ENCODE measurements around the gene DSCAM.

The DSCAM gene

GRCh38 chr21:40678681-40679284 is 168.2 kb downstream of the DSCAM start:
- in situ Hi-C loops (cut with MboI; ENCODE audit: low pct_unique_long_range_greater_than_20kb, low sequenced_read_pairs, unreplicated experiment), result no loop called here
- TF ChIP-seq CTCF (IDR thresholded peaks at IDR 0.05; ENCODE audit: extremely low read depth, insufficient read depth, missing control alignments), result no peak
- DNase-seq (ENCODE audit: low spot score), result no peak

GRCh38 chr21:40675017-40675416 is 171.9 kb downstream of the DSCAM start:
- no peak for DNase-seq (ENCODE audit: low spot score)
- in situ Hi-C loops (cut with MboI; ENCODE audit: low pct_unique_long_range_greater_than_20kb, low sequenced_read_pairs, unreplicated experiment), result no loop called here
- no peak for TF ChIP-seq CTCF (IDR thresholded peaks at IDR 0.05; ENCODE audit: extremely low read depth, insufficient read depth, missing control alignments)

GRCh38 chr21:40672602-40673001 is 174.4 kb downstream of the DSCAM start:
- TF ChIP-seq CTCF (IDR thresholded peaks at IDR 0.05; ENCODE audit: extremely low read depth, insufficient read depth, missing control alignments), result no peak
- in situ Hi-C loops (cut with MboI; ENCODE audit: low pct_unique_long_range_greater_than_20kb, low sequenced_read_pairs, unreplicated experiment), result no loop called here
- no peak for DNase-seq (ENCODE audit: low spot score)

- TF ChIP-seq CTCF (IDR thresholded peaks at IDR 0.05; ENCODE audit: extremely low read depth, insufficient read depth, missing control alignments), result no peak
- no peak for DNase-seq (ENCODE audit: low spot score)
- in situ Hi-C loops (cut with MboI; ENCODE audit: low pct_unique_long_range_greater_than_20kb, low sequenced_read_pairs, unreplicated experiment), result no loop called here
These were observed 175.2 kb downstream of the DSCAM start for GRCh38 chr21:40671716-40672115.

- TF ChIP-seq CTCF (IDR thresholded peaks at IDR 0.05; ENCODE audit: extremely low read depth, insufficient read depth, missing control alignments), result no peak
- in situ Hi-C loops (cut with MboI; ENCODE audit: low pct_unique_long_range_greater_than_20kb, low sequenced_read_pairs, unreplicated experiment), result no loop called here
These were observed 178.2 kb downstream of the DSCAM start for GRCh38 chr21:40668555-40669275.

GRCh38 chr21:40667967-40668366 is 179.0 kb downstream of the DSCAM start:
- in situ Hi-C loops (cut with MboI; ENCODE audit: low pct_unique_long_range_greater_than_20kb, low sequenced_read_pairs, unreplicated experiment), result no loop called here
- TF ChIP-seq CTCF (IDR thresholded peaks at IDR 0.05; ENCODE audit: extremely low read depth, insufficient read depth, missing control alignments), result no peak
- DNase-seq (ENCODE audit: low spot score), result no peak

More at GRCh38 chr21:40668555-40669275, 178.2 kb downstream of the DSCAM start:
- no peak for DNase-seq (ENCODE audit: low spot score)

All from GM13977 (cell line).